Suprapubic skin (tissue), 4 donors: ENCODE measurements around the gene SOX8.

Experiments
- CTCF ChIP-seq, 2 donors: fragments of 200-600 bp in 1 of 2; fragments of 450-650 bp in 1 of 2; sonication (generic) in 1 of 2; IDR thresholded peaks; one replicate each; pipeline ENCODE4 v1.5.1; 2016 to 2019; ENCODE audit warnings: antibody characterized with exemption in 2 of 2, mild to moderate bottlenecking in 1 of 2, moderate library complexity in 1 of 2
- POLR2A ChIP-seq, 2 donors: fragments of 450-650 bp; IDR thresholded peaks; one replicate each; pipeline ENCODE4 v1.6.1; 2017; ENCODE audit warnings: antibody characterized with exemption in 2 of 2, mild to moderate bottlenecking in 2 of 2, moderate library complexity in 2 of 2
- POLR2AphosphoS5 ChIP-seq, 3 donors: sonication (generic); formaldehyde crosslinking; IDR thresholded peaks; one replicate each; pipeline ENCODE4 v1.6.1; 2017; ENCODE audit warnings: antibody characterized with exemption in 3 of 3

- no peak for TF ChIP-seq CTCF (IDR thresholded peaks at IDR 0.05)
- TF ChIP-seq POLR2AphosphoS5 (IDR thresholded peaks at IDR 0.05), result no peak
- TF ChIP-seq POLR2A (IDR thresholded peaks at IDR 0.05), result no peak
Observed at GRCh38 chr16:1028056-1028455, 46.5 kb downstream of the SOX8 start.
